T follicular helper cell (primary cell): ENCODE measurements around the gene NAPG.
"Not testable (repeated sequence)": the region's sequence is repeated elsewhere in the genome, so short reads cannot be mapped to it uniquely, and the experiment has no call there.

Experiments used
- DNase-seq: peaks from one replicate; pipeline ENCODE4 v3.0.0-alpha.2; 2020; ENCODE audit warnings: low read depth

The NAPG gene

DNA sequence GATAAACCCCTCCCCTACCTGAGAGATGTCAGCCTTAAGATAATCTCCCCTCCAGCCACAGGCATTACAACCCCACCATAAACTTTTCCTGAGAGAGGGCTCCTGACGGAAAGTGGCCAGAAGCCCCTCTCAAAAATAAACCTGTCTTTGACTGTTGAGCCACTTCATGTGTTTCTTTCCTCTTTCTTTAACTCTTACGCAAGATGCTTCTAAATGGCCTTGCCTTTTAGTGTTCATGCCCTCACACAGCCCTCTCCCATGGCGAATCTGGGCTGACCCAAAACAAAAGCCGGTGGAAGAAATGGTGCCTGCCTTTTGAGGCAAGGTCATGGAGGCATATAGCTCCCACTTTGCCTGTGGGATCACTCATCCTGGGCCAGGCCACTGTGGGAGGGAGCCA lies 54.4 kb downstream of the NAPG start:
- DNase-seq = no peak

DNA sequence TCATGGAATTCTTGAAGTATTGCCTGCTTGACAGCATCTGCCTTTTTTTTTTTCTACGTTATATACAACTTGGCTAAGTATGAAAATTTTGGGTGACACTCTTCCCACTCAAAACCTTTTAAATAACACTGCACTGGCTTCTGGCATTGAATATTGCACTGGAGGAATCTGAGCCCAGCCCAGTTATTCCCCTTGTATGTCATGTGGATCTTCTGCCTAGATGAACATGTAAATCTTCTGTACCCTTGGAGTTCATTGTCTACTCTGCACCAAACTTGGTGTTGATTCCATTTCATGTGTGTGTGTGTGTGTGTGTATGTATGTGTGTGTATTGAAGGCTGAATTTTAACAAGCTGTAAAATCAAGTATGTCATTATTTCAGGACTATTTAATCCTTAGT lies 59.4 kb downstream of the NAPG start:
- DNase-seq = no peak

DNA sequence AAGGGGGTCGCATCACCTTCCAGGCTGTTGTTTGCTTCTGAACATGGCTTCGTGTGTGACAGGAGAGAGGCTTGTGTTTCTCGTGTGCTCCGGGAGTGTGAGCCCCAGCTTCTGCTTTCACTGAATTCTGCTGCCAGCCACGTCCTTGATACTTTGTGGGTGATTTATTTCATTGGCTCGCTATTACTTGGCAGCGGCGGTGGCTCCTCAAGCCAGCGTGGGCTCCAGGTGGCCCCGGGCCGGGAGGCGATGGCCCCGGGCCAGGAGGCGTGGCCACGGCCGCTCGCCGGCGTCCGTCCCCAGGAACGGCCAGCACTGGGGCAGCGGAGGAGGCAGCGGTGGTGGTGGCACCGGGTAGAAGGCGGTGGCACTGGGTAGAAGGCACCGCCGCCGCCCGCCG lies 63.1 kb downstream of the NAPG start:
- DNase-seq = no peak

- DNase-seq = no peak
These were observed 64.6 kb downstream of the NAPG start for GRCh38 chr18:10590412-10590811.

DNA sequence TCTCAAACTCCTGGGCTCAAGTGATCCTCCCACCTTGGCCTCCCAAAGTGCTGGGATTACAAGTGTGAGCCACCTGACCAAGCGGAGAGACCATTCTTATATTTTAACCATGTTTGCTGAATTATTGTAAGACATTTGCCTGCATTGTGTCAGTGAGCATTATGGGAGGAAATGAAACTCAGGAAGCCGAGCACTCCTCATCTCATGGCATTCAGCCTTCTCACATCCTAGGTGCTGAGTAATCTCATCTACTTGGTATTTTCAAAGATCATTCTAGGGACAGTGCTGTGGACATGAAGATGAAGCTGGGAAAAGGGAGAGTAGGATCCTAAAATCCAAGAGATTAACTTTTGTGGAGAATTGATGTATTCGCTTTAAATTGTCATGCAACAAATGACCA lies 66.1 kb downstream of the NAPG start:
- DNase-seq = no peak

- not testable (repeated sequence) for DNase-seq
These were observed 67.7 kb downstream of the NAPG start for GRCh38 chr18:10593366-10594022.

GRCh38 chr18:10595917-10596316 lies 70.1 kb downstream of the NAPG start:
- not testable (repeated sequence) for DNase-seq

DNA sequence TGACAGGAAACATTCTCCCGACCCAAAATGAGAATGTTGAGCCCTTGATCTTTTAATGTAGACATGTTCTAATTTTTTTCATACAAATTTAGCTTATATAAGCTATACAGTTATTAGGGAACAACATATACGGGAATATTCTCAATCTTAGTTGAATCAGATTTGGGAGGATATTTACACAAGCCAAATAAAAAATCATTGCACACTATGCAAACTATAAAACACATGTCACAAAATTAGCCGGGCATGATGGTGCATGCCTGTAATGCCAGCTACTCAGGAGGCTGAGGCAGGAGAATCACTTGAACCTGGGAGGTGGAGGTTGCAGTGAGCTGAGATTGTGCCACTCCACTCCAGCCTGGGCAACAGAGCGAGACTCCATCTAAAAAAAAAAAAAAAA lies 71.9 kb downstream of the NAPG start:
- DNase-seq = not testable (repeated sequence)

GRCh38 chr18:10600701-10601100 lies 74.9 kb downstream of the NAPG start:
- DNase-seq = not testable (repeated sequence)
